Inferior parietal cortex (tissue), 1 donor: ENCODE results near the gene BET1.
"Not testable (repeated sequence)": the region's sequence is repeated elsewhere in the genome, so short reads cannot be mapped to it uniquely, and the experiment has no call there.

Source experiments
- DNase-seq: peaks from one replicate; pipeline ENCODE4 v3.0.0-alpha.2; 2016; ENCODE audit errors: extremely low spot score

The BET1 gene

GRCh38 chr7:94004024-94004951 is at the start of gene BET1:
BET1 (minus strand) TSS chr7:94004355; CDS start chr7:94004216, 139 bp downstream.
- DNase-seq = peak; percentile 99

- DNase-seq = no peak
Observed at GRCh38 chr7:94053532-94053931, 49.4 kb upstream of the BET1 start.

- DNase-seq = no peak
Observed at GRCh38 chr7:94052398-94053180, 48.4 kb upstream of the BET1 start.

- no peak for DNase-seq
Observed at GRCh38 chr7:94050046-94050445, 45.9 kb upstream of the BET1 start.

- DNase-seq = no peak
Observed at GRCh38 chr7:94049615-94050014, 45.5 kb upstream of the BET1 start.

- DNase-seq = no peak
Observed at GRCh38 chr7:94048755-94049154, 44.6 kb upstream of the BET1 start.

- DNase-seq = no peak
Observed at GRCh38 chr7:94047956-94048355, 43.8 kb upstream of the BET1 start.

GRCh38 chr7:94045581-94045980 is 41.4 kb upstream of the BET1 start:
- DNase-seq = no peak

- DNase-seq = no peak
Observed at GRCh38 chr7:94044806-94045205, 40.7 kb upstream of the BET1 start.

- DNase-seq = no peak
Observed at GRCh38 chr7:94043299-94043698, 39.1 kb upstream of the BET1 start.

GRCh38 chr7:94042381-94042780 is 38.2 kb upstream of the BET1 start:
- DNase-seq = no peak

- DNase-seq = no peak
Observed at GRCh38 chr7:94041529-94041928, 37.4 kb upstream of the BET1 start.

GRCh38 chr7:94040254-94040653 is 36.1 kb upstream of the BET1 start:
- DNase-seq = no peak

- DNase-seq = no peak
Observed at GRCh38 chr7:94039368-94040035, 35.3 kb upstream of the BET1 start.

GRCh38 chr7:94031865-94032264 is 27.7 kb upstream of the BET1 start:
- DNase-seq = no peak

- DNase-seq = no peak
Observed at GRCh38 chr7:94030634-94031033, 26.5 kb upstream of the BET1 start.

- DNase-seq = no peak
Observed at GRCh38 chr7:94029976-94030375, 25.8 kb upstream of the BET1 start.

GRCh38 chr7:94028768-94029167 is 24.6 kb upstream of the BET1 start:
- DNase-seq = no peak

- not testable (repeated sequence) for DNase-seq
Observed at GRCh38 chr7:94026619-94027018, 22.5 kb upstream of the BET1 start.

GRCh38 chr7:94022550-94022949 is 18.4 kb upstream of the BET1 start:
- no peak for DNase-seq

GRCh38 chr7:94016786-94017185 is 12.6 kb upstream of the BET1 start:
- no peak for DNase-seq

- no peak for DNase-seq
Observed at GRCh38 chr7:94015538-94015937, 11.4 kb upstream of the BET1 start.
